MV-4-11 (cell line): ENCODE data around the gene FKBP10.
"Not testable (repeated sequence)": the region's sequence is repeated elsewhere in the genome, so short reads cannot be mapped to it uniquely, and the experiment has no call there.

Experiments used
- DNase-seq: peaks from one replicate; lab custom pipeline; 2025; lab: John Stamatoyannopoulos, UW

The FKBP10 gene

GRCh38 chr17:41839448-41839847, 26.6 kb downstream of the FKBP10 start:
- not testable (repeated sequence) for DNase-seq

- not testable (repeated sequence) for DNase-seq
Observed at GRCh38 chr17:41840781-41841180, 28.0 kb downstream of the FKBP10 start.

- DNase-seq = no peak
Observed at GRCh38 chr17:41844971-41845370, 32.2 kb downstream of the FKBP10 start.

- no peak for DNase-seq
Observed at GRCh38 chr17:41848788-41849187, 36.0 kb downstream of the FKBP10 start.

GRCh38 chr17:41849251-41849990, 36.6 kb downstream of the FKBP10 start:
- DNase-seq = no peak

GRCh38 chr17:41851382-41851781, 38.6 kb downstream of the FKBP10 start:
- DNase-seq = not testable (repeated sequence)

GRCh38 chr17:41860254-41860931, 47.6 kb downstream of the FKBP10 start:
- DNase-seq = no peak

- DNase-seq = peak; percentile 21
Observed at GRCh38 chr17:41863074-41863848, 50.5 kb downstream of the FKBP10 start.

GRCh38 chr17:41864498-41864835, 51.7 kb downstream of the FKBP10 start:
- DNase-seq = no peak

GRCh38 chr17:41864836-41865595, 52.2 kb downstream of the FKBP10 start, which contains the start of gene KLHL11:
TSS of gene KLHL11 (minus strand) at chr17:41865423. CDS start at chr17:41865370, 53 bp downstream.
- DNase-seq = peak; percentile 80

GRCh38 chr17:41865596-41865893, 52.7 kb downstream of the FKBP10 start:
- DNase-seq = no peak

GRCh38 chr17:41868568-41868967, 55.8 kb downstream of the FKBP10 start:
- DNase-seq = no peak

- DNase-seq = no peak
Observed at GRCh38 chr17:41869426-41869825, 56.6 kb downstream of the FKBP10 start.

- DNase-seq = no peak
Observed at GRCh38 chr17:41870097-41870496, 57.3 kb downstream of the FKBP10 start.

GRCh38 chr17:41870627-41871026, 57.8 kb downstream of the FKBP10 start:
- DNase-seq = no peak

GRCh38 chr17:41871789-41872188, 59.0 kb downstream of the FKBP10 start:
- no peak for DNase-seq
